ENCODE results near the gene ARSB. TPM values are rescaled to one million over a fixed set of nuclear protein-coding genes. Genes with fewer than 3 reads are reported as not detected.
A peak's percentile ranks its signal among the peaks of the same experiment; 100 is the strongest.
"Not testable (repeated sequence)": the region's sequence is repeated elsewhere in the genome, so short reads cannot be mapped to it uniquely, and the experiment has no call there.

ARSB gene
- total RNA-seq, 1 donor from 2014 or later, result 7.2 TPM

DNA sequence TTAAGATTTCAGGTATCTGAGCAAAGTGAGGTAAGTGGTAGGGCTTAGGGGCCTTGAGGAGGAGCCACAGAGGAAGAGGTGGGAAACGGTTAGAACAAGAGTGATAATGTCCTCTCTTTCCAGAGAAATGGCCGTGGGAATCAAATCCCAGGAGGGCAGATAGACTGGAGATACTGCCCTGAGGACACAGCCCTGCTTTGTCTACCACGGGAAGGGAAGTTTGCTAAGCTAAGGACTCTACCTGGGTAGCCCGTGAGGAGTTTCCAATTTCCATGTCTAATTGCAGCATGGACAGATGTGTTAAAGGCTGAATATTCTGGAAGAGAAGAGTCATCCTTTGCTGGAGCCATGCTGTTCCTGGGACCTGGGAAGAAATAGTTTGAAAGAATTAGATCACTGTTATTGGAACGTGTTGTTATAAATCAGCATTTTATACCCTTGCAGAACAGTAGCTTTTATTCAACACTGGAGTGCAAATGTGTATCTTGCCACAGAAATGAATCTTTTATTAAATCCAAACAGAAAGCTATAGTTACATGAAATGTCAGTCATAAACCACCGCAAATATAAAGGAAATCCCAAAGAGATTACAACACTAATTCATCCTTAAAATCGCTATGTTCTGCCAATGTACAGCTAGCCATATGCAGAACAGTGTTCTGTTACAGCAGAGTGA, 203.4 kb downstream of the ARSB start:
- no peak for DNase-seq (ENCODE audit: low read depth in 2 of 2)

DNA sequence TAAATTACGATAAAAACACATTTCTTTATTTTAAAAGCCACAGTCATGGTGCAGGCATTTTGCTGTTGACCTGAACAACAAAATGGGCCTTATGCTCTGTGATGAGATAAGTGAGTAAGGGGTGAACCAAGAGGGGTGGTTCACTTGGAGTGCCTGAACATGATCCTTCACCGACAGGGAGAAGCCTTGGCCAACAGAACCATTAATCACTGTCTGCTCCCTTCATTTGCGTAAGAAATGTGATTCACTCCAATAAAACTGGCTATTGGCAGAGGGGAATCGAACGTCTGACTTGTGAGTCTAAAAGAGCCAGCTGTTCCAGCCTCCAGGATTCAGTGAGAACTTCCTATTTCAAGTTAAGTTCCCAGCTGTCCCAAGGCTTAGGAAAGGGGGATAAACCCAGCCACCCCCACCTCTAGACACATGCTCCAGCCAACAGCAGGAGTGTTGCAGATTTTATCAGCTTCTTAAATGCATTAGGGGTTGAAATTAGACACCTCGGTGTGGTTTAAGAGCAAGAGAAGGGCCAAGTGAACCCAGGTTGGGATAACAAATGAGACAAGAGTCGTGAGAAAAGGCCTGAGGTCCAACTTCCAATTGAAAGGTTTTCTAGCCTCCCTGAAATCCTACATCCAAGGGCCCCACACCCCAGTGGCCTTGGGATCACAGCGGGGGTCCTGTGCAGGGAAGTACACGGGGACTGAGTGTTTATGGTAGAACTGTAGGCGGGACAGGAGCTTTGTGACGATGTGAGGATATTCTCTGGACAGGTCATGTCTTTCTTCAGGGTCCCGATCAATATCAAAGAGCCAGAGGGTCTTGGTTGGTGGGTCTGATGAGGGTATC, 205.1 kb downstream of the ARSB start:
- DNase-seq (ENCODE audit: low read depth in 2 of 2), result peak in 1 of 2 donors; percentile 5

DNA sequence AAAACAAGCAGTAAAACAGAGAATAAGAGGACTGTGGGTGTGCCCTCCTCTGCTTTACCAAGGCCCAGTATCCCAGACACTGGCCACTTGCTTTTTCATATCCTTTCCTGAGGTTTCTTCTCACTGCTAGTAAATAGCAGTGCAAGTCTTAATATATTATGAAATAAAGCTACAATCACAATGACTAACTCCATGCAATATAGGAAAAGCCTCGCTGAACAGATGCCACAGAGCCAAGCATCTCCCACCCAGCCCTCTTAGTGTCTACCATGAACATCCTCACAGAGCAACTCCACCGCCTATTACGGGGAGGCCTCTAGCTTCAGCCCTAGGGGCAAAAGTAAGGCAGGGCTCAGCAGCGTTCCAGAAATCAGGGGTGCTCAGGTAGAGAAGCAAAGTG, 205.8 kb downstream of the ARSB start:
- DNase-seq (ENCODE audit: low read depth in 2 of 2), result no peak

- DNase-seq (ENCODE audit: low read depth in 2 of 2), result no peak
Observed at GRCh38 chr5:78778538-78778937, 206.6 kb downstream of the ARSB start.

DNA sequence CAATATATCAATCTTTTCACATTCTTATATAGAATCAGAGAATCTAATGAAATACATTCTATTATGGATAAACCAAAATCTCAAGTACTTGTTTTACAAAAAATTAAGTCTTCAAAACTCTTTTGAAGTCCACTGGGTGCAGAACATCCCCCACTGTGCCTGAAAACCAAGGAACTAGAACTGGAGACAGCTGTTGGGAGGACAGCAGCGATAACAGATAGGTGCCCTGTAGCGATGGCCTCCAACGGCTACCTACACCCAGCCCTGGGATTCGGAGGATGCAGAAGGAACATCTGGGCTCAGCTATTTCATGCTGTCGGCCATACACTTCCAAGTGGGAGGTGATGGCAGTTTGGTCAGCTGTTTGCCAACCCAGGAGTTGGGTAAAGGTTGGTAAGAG, 207.2 kb downstream of the ARSB start:
- DNase-seq (ENCODE audit: low read depth in 2 of 2), result no peak

- no peak for DNase-seq (ENCODE audit: low read depth in 2 of 2)
Observed at GRCh38 chr5:78776637-78777036, 208.5 kb downstream of the ARSB start.

- no peak for DNase-seq (ENCODE audit: low read depth in 2 of 2)
Observed at GRCh38 chr5:78773655-78774054, 211.5 kb downstream of the ARSB start.

GRCh38 chr5:78771260-78772205, 213.6 kb downstream of the ARSB start:
- peak; percentile 52 to 93 for DNase-seq (ENCODE audit: low read depth in 2 of 2)

- no peak for DNase-seq (ENCODE audit: low read depth in 2 of 2)
Observed at GRCh38 chr5:78768781-78769380, 216.2 kb downstream of the ARSB start.

GRCh38 chr5:78766412-78766762, 218.7 kb downstream of the ARSB start:
- no peak for DNase-seq (ENCODE audit: low read depth in 2 of 2)

DNA sequence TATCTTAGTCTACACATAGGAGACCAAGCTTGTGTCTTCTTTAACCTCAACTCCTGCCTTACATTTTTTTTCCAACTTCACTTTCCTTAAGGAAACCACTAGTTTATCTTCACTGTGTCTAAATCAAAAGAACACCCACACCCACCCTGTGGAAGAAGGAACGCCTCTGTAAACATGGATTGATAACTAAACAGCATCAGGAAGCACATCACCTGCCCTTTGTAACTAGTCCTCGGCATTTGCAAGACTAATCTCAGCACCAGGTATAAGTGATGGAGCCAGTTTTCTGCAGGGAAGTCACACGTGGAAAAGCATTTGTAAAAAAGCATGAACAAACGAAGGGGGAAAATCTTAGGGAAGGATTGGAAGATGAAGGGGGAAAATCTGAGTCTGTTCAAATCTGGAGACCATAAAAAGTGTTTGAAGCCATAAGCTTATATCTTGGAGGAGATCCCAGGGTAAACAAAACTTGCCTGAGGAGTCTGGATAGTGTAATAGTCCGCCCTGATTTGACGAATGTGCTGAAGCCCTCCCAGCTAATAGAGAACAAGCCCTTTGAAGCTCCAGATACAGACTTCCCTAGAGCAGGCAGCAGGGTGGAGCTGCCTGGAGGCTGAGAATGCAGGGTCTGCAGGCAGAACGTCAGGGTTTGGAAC, 219.2 kb downstream of the ARSB start:
- DNase-seq (ENCODE audit: low read depth in 2 of 2), result no peak

GRCh38 chr5:78765116-78765515, 220.0 kb downstream of the ARSB start:
- no peak for DNase-seq (ENCODE audit: low read depth in 2 of 2)

- DNase-seq (ENCODE audit: low read depth in 2 of 2), result no peak
Observed at GRCh38 chr5:78763659-78764189, 221.4 kb downstream of the ARSB start.

GRCh38 chr5:78762743-78763142, 222.4 kb downstream of the ARSB start:
- DNase-seq (ENCODE audit: low read depth in 2 of 2), result not testable (repeated sequence)

DNA sequence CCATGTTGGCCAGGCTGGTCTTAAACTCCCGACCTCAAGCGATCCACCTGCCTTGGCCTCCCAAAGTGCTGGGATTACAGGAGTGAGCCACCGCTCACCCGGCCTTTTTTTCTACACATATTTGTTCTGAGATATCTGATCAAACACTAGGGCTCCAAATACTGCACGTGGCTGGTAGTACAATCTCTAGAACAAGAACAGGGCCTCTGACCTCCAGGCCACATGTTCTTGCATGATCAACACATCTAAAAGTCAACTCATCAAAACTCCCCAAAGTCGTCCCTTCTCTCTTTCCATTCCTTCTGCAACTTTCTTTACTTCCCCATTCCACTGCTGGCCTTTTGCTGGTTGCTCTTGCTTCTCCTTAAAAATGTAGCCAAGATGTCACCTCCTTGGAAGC, 223.3 kb downstream of the ARSB start:
- no peak for DNase-seq (ENCODE audit: low read depth in 2 of 2)

DNA sequence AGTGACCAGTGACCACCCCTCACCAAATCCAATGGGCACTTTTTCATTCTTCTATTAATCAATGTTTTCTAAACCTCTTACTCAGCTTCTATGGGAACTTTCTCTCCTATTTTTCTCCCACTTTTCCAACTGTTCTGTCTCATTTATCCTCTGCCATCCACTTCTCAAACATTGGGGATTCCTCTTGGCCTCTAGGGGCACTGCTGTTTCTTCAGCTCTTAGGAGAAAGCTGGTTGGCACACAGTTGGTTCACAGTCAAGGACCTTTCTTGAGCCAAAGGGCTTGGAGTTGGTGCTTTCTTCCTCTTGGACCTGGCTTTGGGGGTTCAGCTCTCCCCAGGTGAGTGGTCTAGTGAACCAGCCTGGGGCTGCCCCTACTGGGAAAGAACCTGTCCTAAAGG, 224.3 kb downstream of the ARSB start:
- no peak for DNase-seq (ENCODE audit: low read depth in 2 of 2)

GRCh38 chr5:78760366-78760765, 224.7 kb downstream of the ARSB start:
- no peak for DNase-seq (ENCODE audit: low read depth in 2 of 2)

DNA sequence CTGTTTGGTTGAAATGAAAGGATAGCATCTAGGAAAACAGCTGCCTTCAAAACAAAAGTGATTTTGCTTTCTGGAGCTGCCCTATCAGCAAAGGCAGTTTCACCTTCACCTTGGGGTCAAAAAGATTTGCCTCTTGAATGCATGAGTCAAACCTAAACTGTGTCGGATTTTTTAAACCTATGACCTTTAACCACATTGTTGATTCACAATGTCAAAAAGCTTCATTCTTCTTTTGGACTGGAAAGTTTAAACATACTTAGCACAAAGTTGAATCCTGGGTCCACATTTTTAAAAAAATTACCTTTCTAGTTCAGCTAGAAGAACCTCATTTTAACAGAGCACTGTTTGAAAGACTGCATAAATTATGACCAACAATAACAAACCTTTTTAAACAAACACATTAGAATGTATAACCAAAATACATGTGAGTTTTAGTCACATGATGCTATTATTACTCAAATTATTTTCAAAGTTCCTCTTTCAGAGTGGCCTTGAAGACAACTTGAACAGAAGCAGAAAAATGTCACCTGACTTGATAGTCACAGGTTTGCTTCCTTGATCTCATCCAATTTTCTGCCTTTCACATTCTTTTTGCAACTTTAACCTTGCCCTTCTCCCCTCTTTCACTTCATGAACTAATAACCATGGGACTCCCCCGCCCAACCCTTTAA, 226.8 kb downstream of the ARSB start:
- DNase-seq (ENCODE audit: low read depth in 2 of 2), result no peak

- no peak for DNase-seq (ENCODE audit: low read depth in 2 of 2)
Observed at GRCh38 chr5:78757269-78758053, 227.6 kb downstream of the ARSB start.
